ENCODE results near the gene RAPGEF3.

Gene RAPGEF3, protein sequence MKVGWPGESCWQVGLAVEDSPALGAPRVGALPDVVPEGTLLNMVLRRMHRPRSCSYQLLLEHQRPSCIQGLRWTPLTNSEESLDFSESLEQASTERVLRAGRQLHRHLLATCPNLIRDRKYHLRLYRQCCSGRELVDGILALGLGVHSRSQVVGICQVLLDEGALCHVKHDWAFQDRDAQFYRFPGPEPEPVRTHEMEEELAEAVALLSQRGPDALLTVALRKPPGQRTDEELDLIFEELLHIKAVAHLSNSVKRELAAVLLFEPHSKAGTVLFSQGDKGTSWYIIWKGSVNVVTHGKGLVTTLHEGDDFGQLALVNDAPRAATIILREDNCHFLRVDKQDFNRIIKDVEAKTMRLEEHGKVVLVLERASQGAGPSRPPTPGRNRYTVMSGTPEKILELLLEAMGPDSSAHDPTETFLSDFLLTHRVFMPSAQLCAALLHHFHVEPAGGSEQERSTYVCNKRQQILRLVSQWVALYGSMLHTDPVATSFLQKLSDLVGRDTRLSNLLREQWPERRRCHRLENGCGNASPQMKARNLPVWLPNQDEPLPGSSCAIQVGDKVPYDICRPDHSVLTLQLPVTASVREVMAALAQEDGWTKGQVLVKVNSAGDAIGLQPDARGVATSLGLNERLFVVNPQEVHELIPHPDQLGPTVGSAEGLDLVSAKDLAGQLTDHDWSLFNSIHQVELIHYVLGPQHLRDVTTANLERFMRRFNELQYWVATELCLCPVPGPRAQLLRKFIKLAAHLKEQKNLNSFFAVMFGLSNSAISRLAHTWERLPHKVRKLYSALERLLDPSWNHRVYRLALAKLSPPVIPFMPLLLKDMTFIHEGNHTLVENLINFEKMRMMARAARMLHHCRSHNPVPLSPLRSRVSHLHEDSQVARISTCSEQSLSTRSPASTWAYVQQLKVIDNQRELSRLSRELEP

GRCh38 chr12:47758834-47759690 is at the start of gene RAPGEF3:
Gene RAPGEF3, minus strand, starts transcription at chr12:47758880. Its CDS starts 324 bp downstream, at chr12:47758556.
- peak; percentile 76 to 79 for DNase-seq

GRCh38 chr12:47808050-47808449 is 49.4 kb upstream of the RAPGEF3 start:
- peak; percentile 42 to 74 for DNase-seq

GRCh38 chr12:47807338-47807737 is 48.7 kb upstream of the RAPGEF3 start:
- DNase-seq: no peak

DNA sequence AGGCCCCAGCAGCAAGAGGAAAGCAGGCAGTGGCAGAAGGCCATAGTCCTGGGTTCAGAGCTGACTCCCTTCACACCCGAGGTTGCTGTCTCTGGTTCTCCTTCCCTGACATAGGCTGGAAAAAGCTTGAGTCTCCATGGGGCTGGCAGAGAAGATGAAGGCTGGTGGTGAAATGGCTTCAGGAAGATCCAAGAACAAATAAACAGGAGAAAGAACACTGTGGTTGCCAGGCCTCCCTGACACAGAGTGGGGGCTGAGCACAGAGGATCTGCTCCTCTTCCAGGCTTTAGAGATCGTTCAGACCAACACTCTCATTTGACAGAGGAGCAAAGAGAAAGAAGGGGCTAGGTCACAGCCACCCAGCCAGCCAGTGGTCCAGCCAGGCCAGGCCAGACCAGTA is 46.7 kb upstream of the RAPGEF3 start:
- DNase-seq: no peak

- no peak for DNase-seq
Measured at GRCh38 chr12:47804171-47804570, 45.5 kb upstream of the RAPGEF3 start.

DNA sequence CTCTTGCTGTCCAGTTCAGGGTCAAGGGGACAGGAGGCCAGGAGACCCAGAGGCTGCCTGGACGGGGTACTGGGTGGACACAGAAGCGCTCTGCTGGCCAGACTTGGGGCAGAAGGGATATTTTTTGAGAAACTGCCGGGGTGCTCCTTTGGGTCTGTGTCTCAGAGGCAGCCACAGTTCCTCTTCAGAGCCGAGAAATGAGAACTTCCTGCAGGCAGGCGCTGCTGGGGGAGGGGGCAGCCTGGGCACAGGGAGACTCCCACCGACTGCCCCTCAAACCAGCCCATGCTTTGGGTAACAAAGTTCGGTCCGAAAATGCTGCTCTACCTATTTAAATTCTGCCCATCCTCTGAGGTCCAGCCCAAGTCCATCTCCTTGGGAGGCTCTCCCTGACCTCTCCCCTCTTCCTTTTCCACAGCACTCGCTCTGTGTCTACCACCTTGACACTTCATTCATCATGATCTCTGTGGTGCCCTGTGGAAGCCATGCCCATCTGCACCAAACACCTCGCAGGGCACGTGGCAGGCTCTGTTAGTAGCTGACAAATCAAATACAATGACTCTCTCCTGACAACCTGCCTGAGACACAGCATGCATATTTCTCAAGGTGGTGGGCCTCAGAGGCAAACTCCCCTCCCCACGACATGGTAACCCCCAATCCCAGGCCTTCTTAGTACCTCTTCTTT is 44.7 kb upstream of the RAPGEF3 start:
- DNase-seq: peak; percentile 50 to 53

DNA sequence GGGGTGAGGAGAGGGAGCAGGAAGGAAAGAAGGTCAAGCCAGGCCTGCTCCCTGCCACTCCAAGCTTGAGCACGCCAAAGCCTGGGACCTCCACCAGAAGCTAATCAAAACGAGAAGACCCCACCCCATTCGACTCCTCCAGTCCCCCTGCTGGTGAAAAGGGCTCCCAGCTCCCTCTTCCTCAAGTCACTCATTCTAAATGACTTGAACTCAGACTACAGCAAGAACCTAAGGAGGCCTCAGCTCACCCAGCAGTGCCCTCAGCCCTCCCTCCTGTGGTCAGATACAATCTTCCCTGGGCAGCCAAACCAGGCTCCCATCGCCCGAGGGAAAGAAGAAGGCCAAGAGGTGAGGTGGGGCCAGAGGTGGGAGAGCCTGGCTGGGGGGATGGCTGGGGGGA is 43.6 kb upstream of the RAPGEF3 start:
- DNase-seq: peak; percentile 35 to 38

- no peak for DNase-seq
Measured at GRCh38 chr12:47801904-47802246, 43.2 kb upstream of the RAPGEF3 start.

GRCh38 chr12:47801170-47801903 is 42.7 kb upstream of the RAPGEF3 start:
- peak in 1 of 2 experiments; percentile 32 for DNase-seq

DNA sequence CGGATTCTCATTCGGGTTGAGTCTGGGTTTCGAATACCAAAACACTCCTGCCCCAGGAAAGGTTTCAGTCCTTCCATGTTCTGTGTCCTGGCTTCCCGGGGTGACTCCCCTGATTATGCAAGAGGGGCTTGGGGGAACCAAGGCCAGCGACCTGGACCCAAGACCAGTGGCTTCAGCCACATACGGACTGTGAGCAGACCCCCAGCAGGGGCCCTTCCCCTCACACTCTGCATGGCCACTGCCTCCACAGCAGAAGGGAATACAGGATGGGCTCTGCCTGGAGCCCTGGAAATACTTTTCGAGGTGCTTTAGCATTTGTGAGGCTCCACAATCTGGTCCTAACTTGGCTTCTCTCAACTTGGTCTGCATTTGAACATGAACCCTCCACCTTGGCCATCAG is 41.9 kb upstream of the RAPGEF3 start:
- DNase-seq: no peak

DNA sequence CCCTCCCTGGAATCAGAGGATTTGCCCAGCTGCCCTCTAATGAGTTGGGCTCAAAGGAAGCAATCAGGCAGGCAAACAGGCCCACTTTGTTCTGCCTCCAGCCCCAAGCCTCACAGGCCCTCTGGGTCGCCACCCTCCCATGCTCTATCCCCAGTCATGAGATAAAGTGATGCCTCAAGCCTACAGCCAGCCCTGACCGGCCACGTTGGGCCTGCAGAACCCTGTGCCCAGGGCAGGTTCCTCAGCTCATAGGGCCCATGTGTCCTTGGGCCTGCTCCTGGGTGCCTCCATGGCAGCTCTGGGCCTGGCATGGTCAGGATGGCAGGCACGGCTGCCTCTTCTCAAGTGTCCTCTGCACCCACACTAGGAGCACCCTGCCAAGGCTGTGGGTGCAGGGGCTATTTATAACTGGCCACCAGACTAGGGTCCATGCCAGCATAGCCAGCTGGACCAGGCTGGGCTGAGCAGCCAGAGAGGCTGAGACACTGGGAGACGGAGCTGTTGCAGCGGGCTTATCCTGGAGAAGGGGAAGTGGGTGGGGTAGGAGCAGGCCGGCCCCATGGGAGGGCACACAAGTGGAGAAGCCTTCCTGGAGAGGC is 40.8 kb upstream of the RAPGEF3 start:
- peak in 1 of 2 experiments; percentile 31 for DNase-seq

GRCh38 chr12:47798382-47798948 is 39.8 kb upstream of the RAPGEF3 start:
- no peak for DNase-seq

- no peak for DNase-seq
Measured at GRCh38 chr12:47797441-47797840, 38.8 kb upstream of the RAPGEF3 start.

DNA sequence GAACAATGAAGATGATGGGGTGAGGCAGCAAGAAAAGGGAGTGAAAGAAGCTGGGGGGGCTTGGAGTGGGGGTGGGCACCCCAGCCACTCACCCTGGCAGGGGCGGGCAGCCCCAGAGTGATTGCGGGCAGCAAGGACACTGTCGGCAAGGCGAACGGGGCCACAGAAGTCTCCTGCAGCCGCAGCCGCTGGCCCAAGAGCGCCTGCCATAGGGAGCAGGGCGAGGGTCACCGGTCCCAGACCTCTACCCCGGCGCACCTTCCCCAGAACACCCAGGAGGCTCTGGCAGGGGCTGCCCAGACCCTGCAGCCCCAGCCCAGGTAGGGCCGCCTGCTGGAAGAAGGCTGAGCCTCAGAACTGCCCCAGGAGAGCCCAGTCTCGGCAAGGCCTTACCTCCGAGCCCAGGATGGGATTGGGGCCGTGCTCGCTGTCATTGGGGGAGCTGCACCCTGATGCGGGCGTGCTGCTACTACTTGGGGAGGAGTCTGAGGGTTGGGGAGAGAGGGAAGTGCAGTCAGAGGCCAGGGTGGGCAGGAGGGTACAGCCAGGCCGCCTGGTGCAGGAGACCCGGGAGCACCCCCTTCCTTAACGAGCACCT is 37.2 kb upstream of the RAPGEF3 start:
- no peak for DNase-seq

- no peak for DNase-seq
Measured at GRCh38 chr12:47795121-47795813, 36.6 kb upstream of the RAPGEF3 start.

DNA sequence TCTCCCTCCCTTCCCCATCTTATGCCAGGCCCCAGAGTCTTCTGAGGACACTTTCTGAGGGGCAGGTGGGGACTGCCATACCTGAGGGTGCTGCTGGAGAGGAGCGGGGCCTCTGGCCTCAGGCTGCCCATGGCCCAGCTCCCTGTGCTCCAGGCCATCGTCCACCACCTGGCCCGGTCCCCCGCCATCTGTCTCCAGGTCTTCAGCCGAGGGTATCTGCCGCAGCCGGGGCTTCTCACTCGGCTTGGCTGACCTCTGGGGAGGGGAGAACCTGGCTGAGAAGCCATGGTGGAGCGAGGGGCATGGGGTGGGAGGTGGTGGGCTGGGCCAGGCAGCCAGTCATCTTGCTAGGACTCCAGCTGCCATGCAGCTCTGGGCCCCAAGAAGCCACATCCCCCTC is 36.0 kb upstream of the RAPGEF3 start:
- DNase-seq: no peak

DNA sequence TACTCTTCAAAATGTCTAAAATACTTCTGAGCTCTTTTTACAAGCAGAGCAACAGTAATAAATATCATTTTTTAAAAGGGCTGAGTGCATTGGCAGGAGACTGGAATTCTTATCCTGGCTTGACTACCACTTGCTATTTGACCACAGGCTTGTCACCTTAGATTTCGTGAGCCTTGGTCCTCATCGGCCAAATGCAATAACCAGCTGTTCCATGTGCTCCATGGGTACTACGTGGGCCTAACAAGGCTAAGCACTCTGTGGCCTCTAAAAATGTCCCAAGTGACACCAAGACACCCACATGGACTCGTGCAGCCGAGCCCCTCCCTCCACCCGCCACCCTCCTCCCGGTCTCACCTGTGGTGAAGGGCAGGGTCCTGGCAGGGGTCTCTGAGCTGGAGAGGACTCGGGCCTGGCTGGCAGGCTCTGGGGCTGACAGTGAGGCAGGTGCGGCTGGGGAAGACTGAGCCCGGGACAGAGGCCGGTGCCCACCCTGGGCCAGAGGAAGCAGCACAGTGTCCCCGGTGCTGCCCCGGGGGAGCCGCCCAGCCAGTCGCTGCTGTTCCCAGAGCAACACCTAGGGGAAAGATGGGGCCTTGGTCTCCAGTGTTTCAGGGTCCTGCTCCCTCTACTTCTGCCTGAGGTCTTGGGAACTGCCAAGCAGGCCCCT is 34.5 kb upstream of the RAPGEF3 start:
- no peak for DNase-seq

- no peak for DNase-seq
Measured at GRCh38 chr12:47791874-47792273, 33.2 kb upstream of the RAPGEF3 start.

DNA sequence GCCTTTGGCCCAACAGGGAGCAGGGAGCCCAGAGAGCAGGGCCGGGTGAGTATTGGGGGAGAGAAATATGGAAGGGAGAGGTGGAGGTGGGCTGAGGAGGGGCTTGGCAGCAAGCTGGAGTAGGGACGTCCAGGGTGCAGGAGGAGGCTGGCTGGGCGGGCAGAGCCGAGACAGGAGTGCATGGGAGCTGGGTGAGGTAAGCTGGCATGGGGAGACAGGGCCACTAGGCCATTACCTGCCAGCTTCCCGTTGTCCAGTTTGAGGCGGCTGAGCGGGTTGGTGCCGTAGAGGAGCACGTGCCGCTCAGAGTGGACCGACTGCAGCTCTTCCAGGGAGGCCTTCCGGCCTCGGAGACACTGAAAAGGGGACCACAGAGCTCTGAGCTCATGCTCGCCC is 32.7 kb upstream of the RAPGEF3 start:
- no peak for DNase-seq
